ENCODE data around the gene XG.

- TF ChIP-seq CTCF (IDR thresholded peaks at IDR 0.05) (no peak), POLR2AphosphoS5 (IDR thresholded peaks at IDR 0.05; ENCODE audit: insufficient read depth in 1 of 2, low read depth in 1 of 2) (no peak)
Observed at GRCh38 chrX:2709556-2709955, 42.3 kb upstream of the XG start.
